SU-DHL-6 (cell line): ENCODE measurements around the gene CCDC86.

Source experiments
- H2AFZ ChIP-seq: fragments of 200-600 bp; sonication (generic); 2 replicates; pipeline ENCODE4 v1.6.1; 2014; ENCODE audit warnings: low read depth, mild to moderate bottlenecking, moderate library complexity, mixed read lengths, antibody characterized with exemption, low read length; ENCODE audit not compliant: severe bottlenecking
- H3F3A ChIP-seq: fragments of 200-600 bp; shearing (Covaris generic); 2 replicates; pipeline ENCODE4 v1.6.0; 2016; ENCODE audit warnings: antibody characterized with exemption, mild to moderate bottlenecking; ENCODE audit not compliant: insufficient read depth
- H3K27ac ChIP-seq: fragments of 200-600 bp; sonication (generic); 2 replicates; pipeline ENCODE4 v1.5.1; 2016; ENCODE audit warnings: low read depth, mild to moderate bottlenecking, low read length, moderate library complexity, mixed read lengths
- H3K27me3 ChIP-seq: fragments of 200-600 bp; sonication (generic), shearing (Covaris generic); 2 replicates; pipeline ENCODE4 v1.6.0; 2014; ENCODE audit warnings: mild to moderate bottlenecking, low read length
- H3K36me3 ChIP-seq: fragments of 200-600 bp; sonication (generic); 2 replicates; pipeline ENCODE4 v1.6.1; 2014; ENCODE audit warnings: mild to moderate bottlenecking, low read length, mixed read lengths
- H3K4me2 ChIP-seq: fragments of 300-600, 200-600 bp; shearing (Covaris generic), sonication (generic); 2 replicates; pipeline ENCODE4 v1.6.0; 2014; ENCODE audit warnings: low read length, low read depth, mild to moderate bottlenecking; ENCODE audit not compliant: poor library complexity, severe bottlenecking
- H3K4me3 ChIP-seq: fragments of 200-600 bp; sonication (generic); 2 replicates; pipeline ENCODE4 v1.5.1; 2014; ENCODE audit warnings: antibody characterized with exemption, low read length, mild to moderate bottlenecking, mixed read lengths; ENCODE audit not compliant: insufficient read depth, poor library complexity, severe bottlenecking
- H3K79me2 ChIP-seq: fragments of 200-600 bp; sonication (generic); 2 replicates; pipeline ENCODE4 v1.6.1; 2014; ENCODE audit warnings: mild to moderate bottlenecking, low read length, moderate library complexity; ENCODE audit not compliant: insufficient read depth
- H3K9ac ChIP-seq: fragments of 200-600 bp; sonication (generic); 2 replicates; pipeline ENCODE4 v1.7.0; 2014; ENCODE audit warnings: mild to moderate bottlenecking, low read length
- H3K9me2 ChIP-seq: fragments of 200-600 bp; sonication (generic); replicated peaks from 2 replicates; pipeline ENCODE4 v1.6.1; 2014; ENCODE audit warnings: low read length; ENCODE audit not compliant: insufficient read depth
- H3K9me3 ChIP-seq: fragments of 200-600 bp; sonication (generic); 2 replicates; pipeline ENCODE4 v1.6.1; 2014; ENCODE audit warnings: low read length, mixed read lengths; ENCODE audit not compliant: insufficient read depth
- H4K20me1 ChIP-seq: fragments of 200-600 bp; sonication (generic); 2 replicates; pipeline ENCODE4 v1.6.1; 2014; ENCODE audit warnings: low read depth, mild to moderate bottlenecking, antibody characterized with exemption, low read length, moderate library complexity, mixed read lengths
- EZH2phosphoT487 ChIP-seq: fragments of 200-600 bp; sonication (generic), shearing (Covaris generic); conservative IDR thresholded peaks from 2 replicates; pipeline ENCODE4 v1.6.1; 2018; ENCODE audit warnings: mild to moderate bottlenecking, antibody characterized with exemption, low read length, moderate library complexity, mixed read lengths
- TF ChIP-seq, protein P1 (sequence below): fragments of 200-600 bp; sonication (generic); IDR thresholded peaks from one replicate; pipeline ENCODE4 v1.5.1; 2017; ENCODE audit warnings: antibody characterized with exemption, mild to moderate bottlenecking, low read length, moderate library complexity; ENCODE audit not compliant: insufficient read depth, poor library complexity, severe bottlenecking

CCDC86 gene

DNA sequence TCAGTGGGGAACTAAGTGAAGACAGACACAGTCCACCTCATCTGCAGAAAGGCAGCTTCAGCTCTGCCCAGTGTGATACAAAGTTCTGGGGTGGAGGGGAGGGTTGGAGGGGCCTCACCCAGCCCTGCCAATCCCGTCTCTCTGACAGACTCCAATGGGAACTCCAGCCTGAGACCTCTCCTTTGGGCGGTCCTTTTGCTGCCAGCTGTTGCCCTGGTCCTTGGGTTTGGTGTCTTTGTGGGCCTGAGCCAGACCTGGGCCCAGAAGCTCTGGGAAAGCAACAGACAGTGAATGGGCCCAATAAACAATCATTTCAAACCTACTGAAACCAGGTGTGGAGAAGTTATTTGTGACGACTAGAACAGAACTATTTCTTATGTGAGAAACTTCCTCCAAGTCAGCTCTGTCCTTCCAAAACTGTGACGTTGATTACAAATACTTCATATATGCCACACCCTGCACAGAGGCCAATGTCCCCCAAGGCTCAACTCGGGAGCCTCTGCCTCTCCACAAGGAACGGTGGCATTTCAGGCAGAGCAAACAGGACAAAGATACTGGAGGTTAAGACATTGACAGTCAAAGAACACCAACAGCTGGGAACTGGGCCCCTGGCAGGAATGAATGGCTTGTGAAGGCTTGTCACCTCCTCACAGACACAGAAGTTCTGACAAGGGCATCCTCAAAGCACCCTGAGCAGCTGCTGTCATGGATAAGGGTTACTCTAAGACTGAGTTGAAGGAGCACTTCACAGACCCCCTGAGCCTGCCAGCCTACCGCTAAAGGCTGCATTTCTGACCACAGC is 33.7 kb downstream of the CCDC86 start:
- no peak overlapping the region for H3K4me3 ChIP-seq
- no peaks in the 10 kb centered on the region for H3K79me2 ChIP-seq
- H3K9me3 ChIP-seq = no peaks in the 10 kb centered on the region
- no peak overlapping the region for H2AFZ ChIP-seq
- H3K4me2 ChIP-seq = no peak overlapping the region
- no peak overlapping the region for H3K9ac ChIP-seq
- no peaks in the 10 kb centered on the region for H4K20me1 ChIP-seq
- H3K9me2 ChIP-seq = no peaks in the 10 kb centered on the region
- H3F3A ChIP-seq = no peaks in the 10 kb centered on the region
- H3K27me3 ChIP-seq = no peaks in the 10 kb centered on the region
- no peaks in the 10 kb centered on the region; the same call in 1 of the 2 replicates for H3K36me3 ChIP-seq
- H3K27ac ChIP-seq = no peak overlapping the region
- TF ChIP-seq EZH2phosphoT487 = no peak
- TF ChIP-seq, protein P1, sequence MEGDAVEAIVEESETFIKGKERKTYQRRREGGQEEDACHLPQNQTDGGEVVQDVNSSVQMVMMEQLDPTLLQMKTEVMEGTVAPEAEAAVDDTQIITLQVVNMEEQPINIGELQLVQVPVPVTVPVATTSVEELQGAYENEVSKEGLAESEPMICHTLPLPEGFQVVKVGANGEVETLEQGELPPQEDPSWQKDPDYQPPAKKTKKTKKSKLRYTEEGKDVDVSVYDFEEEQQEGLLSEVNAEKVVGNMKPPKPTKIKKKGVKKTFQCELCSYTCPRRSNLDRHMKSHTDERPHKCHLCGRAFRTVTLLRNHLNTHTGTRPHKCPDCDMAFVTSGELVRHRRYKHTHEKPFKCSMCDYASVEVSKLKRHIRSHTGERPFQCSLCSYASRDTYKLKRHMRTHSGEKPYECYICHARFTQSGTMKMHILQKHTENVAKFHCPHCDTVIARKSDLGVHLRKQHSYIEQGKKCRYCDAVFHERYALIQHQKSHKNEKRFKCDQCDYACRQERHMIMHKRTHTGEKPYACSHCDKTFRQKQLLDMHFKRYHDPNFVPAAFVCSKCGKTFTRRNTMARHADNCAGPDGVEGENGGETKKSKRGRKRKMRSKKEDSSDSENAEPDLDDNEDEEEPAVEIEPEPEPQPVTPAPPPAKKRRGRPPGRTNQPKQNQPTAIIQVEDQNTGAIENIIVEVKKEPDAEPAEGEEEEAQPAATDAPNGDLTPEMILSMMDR = no peak

DNA sequence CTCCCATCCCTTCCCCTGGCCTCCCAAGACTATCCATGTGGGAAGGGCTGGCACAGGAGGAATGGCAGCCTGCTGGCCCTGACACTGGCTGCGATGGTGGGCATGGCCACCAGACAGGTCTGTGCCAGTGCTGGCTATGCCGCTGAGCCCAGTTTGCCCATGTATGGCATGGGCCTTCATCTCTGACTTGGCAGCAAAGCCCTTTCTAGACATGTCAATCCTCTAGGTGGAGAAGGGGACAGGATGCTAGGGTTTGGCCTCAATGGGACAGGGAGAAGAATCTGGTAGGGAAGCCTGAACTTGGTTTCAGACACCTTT is 34.2 kb downstream of the CCDC86 start:
- no peaks in the 10 kb centered on the region for H3K9me2 ChIP-seq
- H3K27me3 ChIP-seq = no peaks in the 10 kb centered on the region
- no peaks in the 10 kb centered on the region for H3K79me2 ChIP-seq
- H3K9me3 ChIP-seq = no peaks in the 10 kb centered on the region
- H3K36me3 ChIP-seq = no peaks in the 10 kb centered on the region; the same call in 1 of the 2 replicates
- no peaks in the 10 kb centered on the region for H4K20me1 ChIP-seq
- H3K27ac ChIP-seq = no peak overlapping the region
- no peaks in the 10 kb centered on the region for H3F3A ChIP-seq
- TF ChIP-seq, protein P1 = no peak
- TF ChIP-seq EZH2phosphoT487 = no peak
- H3K4me2 ChIP-seq = no peak overlapping the region
- H2AFZ ChIP-seq = no peak overlapping the region
- H3K4me3 ChIP-seq = no peak overlapping the region
- no peak overlapping the region for H3K9ac ChIP-seq

DNA sequence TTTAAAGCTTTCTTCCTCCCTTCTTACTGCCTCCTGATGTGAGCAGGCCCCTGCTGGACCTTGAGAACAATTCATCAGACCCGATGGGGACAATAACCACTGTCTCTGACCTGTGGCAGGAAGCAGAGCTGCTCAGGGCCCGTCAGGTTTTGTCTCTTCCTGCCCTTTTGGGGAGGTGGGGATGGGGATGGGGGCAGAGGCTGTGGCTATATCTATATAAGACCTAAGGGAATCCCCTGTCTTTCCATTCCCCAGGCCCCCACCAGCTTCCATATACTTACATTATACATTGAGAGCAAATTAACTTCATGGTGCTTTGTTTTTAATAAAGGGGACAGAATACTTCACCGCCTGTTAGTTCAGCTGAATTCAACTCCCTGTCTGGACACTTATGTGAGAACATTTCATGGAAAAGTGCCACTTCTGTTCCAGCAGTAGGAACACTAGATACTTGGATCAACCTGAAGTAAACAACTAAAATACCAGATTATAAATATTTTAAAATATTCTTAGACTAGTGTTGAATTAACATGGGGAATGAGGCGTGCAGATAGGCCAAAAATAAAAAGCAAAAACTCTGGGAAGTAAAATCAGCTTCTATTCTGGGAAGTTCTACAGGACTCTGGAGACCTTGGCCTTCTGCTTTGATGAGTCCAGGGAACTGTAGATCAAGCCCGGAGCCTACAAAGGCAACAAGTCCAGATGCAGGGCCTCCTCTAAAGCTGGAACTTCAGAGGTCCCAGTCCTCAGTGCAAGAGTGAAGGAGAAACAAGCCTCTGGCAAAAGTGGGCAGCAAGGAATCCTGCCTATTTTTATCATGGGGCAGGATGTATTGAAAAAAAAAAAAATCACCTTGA is 36.6 kb downstream of the CCDC86 start:
- Histone ChIP-seq H3K4me2 (no peak overlapping the region), H3K36me3 (no peaks in the 10 kb centered on the region; the same call in 1 of the 2 replicates), H3K4me3 (no peak overlapping the region), H3K27ac (no peak overlapping the region), H4K20me1 (no peaks in the 10 kb centered on the region), H3K9me3 (no peaks in the 10 kb centered on the region), H3F3A (no peaks in the 10 kb centered on the region), H3K9ac (no peak overlapping the region), H3K79me2 (no peaks in the 10 kb centered on the region), H3K9me2 (no peaks in the 10 kb centered on the region), H3K27me3 (no peaks in the 10 kb centered on the region), H2AFZ (no peak overlapping the region)
- TF ChIP-seq, protein P1 = no peak
- TF ChIP-seq EZH2phosphoT487 = no peak
